Mammary epithelial cell (primary cell): ENCODE measurements around the gene SSTR5.

ENCODE experiments used
- EZH2 ChIP-seq: IDR thresholded peaks from 2 replicates; pipeline ENCODE4 v1.6.1; 2012; ENCODE audit warnings: low read length, inconsistent platforms, borderline replicate concordance
- TF ChIP-seq, protein P1 (sequence below), 2 donors: IDR thresholded peaks in 1 of 2; conservative IDR thresholded peaks in 1 of 2; 2 replicates each; pipeline ENCODE4 v1.5.1; 2011 to 2012; ENCODE audit warnings: inconsistent platforms in 2 of 2, low read length in 2 of 2, mild to moderate bottlenecking in 2 of 2, control low read depth in 1 of 2, low read depth in 1 of 2; ENCODE audit not compliant: insufficient read depth in 1 of 2; ENCODE audit errors: extremely low read depth in 1 of 2

GRCh38 chr16:1047123-1047522, 25.4 kb upstream of the SSTR5 start:
- TF ChIP-seq, protein P1, sequence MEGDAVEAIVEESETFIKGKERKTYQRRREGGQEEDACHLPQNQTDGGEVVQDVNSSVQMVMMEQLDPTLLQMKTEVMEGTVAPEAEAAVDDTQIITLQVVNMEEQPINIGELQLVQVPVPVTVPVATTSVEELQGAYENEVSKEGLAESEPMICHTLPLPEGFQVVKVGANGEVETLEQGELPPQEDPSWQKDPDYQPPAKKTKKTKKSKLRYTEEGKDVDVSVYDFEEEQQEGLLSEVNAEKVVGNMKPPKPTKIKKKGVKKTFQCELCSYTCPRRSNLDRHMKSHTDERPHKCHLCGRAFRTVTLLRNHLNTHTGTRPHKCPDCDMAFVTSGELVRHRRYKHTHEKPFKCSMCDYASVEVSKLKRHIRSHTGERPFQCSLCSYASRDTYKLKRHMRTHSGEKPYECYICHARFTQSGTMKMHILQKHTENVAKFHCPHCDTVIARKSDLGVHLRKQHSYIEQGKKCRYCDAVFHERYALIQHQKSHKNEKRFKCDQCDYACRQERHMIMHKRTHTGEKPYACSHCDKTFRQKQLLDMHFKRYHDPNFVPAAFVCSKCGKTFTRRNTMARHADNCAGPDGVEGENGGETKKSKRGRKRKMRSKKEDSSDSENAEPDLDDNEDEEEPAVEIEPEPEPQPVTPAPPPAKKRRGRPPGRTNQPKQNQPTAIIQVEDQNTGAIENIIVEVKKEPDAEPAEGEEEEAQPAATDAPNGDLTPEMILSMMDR (conservative IDR thresholded peaks at IDR 0.05 in 1 of 2, IDR thresholded peaks at IDR 0.05 in 1 of 2; ENCODE audit: extremely low read depth in 1 of 2, insufficient read depth in 1 of 2, low read depth in 1 of 2, low read length in 2 of 2): no peak
- no peak for TF ChIP-seq EZH2
